ENCODE data around the gene RABGGTA.

- TF ChIP-seq CTCF (conservative IDR thresholded peaks at IDR 0.05 in 1 of 2, IDR thresholded peaks at IDR 0.05 in 1 of 2; ENCODE audit: extremely low read depth in 1 of 2, insufficient read depth in 1 of 2, low read depth in 1 of 2, low read length in 2 of 2) (no peak), EZH2 (IDR thresholded peaks at IDR 0.05; ENCODE audit: borderline replicate concordance, low read length) (no peak)
Observed at GRCh38 chr14:24216345-24216699, 55.1 kb downstream of the RABGGTA start.
